Activated naive CD4-positive, alpha-beta T cell treated with anti-CD3 and anti-CD28 coated beads, Interleukin-2, amount 10 ng/mL, durations not matched to agents 7 days and 5 days (primary cell): ENCODE results near the gene TRPV3.
"Not testable (repeated sequence)": the region's sequence is repeated elsewhere in the genome, so short reads cannot be mapped to it uniquely, and the experiment has no call there.

Source experiments
- CTCF ChIA-PET: fragments of 350-600 bp; sonication (Branson Sonifier 250); formaldehyde crosslinking; loops from one replicate; lab custom pipeline; 2021; ENCODE audit warnings: antibody characterized with exemption; lab: Charles Lee
- DNase-seq: peaks from one replicate; pipeline ENCODE4 v3.0.0-alpha.2; 2020
- H3K27ac Mint-ChIP-seq: one replicate; pipeline ENCODE4 v1.8.0; 2021; ENCODE audit warnings: mild to moderate bottlenecking, moderate library complexity, mixed read lengths
- H3K27me3 Mint-ChIP-seq: one replicate; pipeline ENCODE4 v1.8.0; 2021; ENCODE audit warnings: mild to moderate bottlenecking, mixed read lengths
- H3K36me3 Mint-ChIP-seq: one replicate; pipeline ENCODE4 v1.8.0; 2021; ENCODE audit warnings: mixed read lengths
- H3K4me1 Mint-ChIP-seq: one replicate; pipeline ENCODE4 v1.8.0; 2021; ENCODE audit warnings: mixed read lengths
- H3K4me3 Mint-ChIP-seq: one replicate; pipeline ENCODE4 v1.8.0; 2021; ENCODE audit warnings: mild to moderate bottlenecking, moderate library complexity, mixed read lengths
- H3K9me3 Mint-ChIP-seq: one replicate; pipeline ENCODE4 v1.8.0; 2021; ENCODE audit warnings: mixed read lengths

Gene TRPV3

GRCh38 chr17:3589784-3590183 is 32.2 kb upstream of the TRPV3 start:
- Mint-ChIP-seq H3K4me3 (no peak overlapping the region), H3K4me1 (no peaks in the 10 kb centered on the region), H3K36me3 (peaks cover 6% of the 10 kb centered on the region), H3K9me3 (no peaks in the 10 kb centered on the region), H3K27ac (no peak overlapping the region), H3K27me3 (no peaks in the 10 kb centered on the region)
- DNase-seq = no peak
- CTCF ChIA-PET = no interaction called here

- CTCF ChIA-PET = no interaction called here
- Mint-ChIP-seq H3K36me3 (peaks cover 6% of the 10 kb centered on the region), H3K27me3 (no peaks in the 10 kb centered on the region), H3K4me1 (no peaks in the 10 kb centered on the region), H3K4me3 (no peak overlapping the region), H3K9me3 (no peaks in the 10 kb centered on the region), H3K27ac (no peak overlapping the region)
- DNase-seq = no peak
These were observed 28.2 kb upstream of the TRPV3 start for GRCh38 chr17:3585826-3586225.

DNA sequence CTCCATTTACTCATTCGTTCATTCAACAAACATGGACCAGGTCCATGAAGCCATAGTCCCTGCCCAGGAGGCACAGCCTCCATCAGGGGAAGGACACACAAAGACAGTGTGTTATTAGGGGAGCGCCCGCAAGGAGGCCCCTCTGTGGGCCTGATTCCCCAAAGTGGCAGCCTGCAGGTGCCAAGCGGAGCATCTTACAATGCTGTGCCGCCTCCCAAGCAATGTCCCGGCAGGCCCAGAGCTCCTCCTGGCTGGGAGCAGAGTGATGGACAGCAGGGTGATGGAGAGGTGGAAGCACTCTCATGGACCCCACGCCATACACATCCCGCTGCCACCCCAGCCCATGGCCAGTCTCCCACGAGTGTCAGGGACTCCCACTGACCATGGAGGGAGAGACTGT is 25.8 kb upstream of the TRPV3 start:
- Mint-ChIP-seq H3K27ac (no peak overlapping the region), H3K9me3 (no peaks in the 10 kb centered on the region), H3K4me3 (no peak overlapping the region), H3K4me1 (no peaks in the 10 kb centered on the region), H3K36me3 (peaks cover 2% of the 10 kb centered on the region), H3K27me3 (no peaks in the 10 kb centered on the region)
- CTCF ChIA-PET = interaction anchor here (0.6 kb wide), 1 partner anchor 92 kb away, joined by 3 read pairs; no protein-coding TSS in a partner anchor
- DNase-seq = no peak

- H3K9me3 Mint-ChIP-seq = no peaks in the 10 kb centered on the region
- H3K27ac Mint-ChIP-seq = no peak overlapping the region
- DNase-seq = no peak
- CTCF ChIA-PET = interaction anchor here (0.6 to 0.7 kb wide), 2 partner anchors 53 to 91 kb away, joined by 3 read pairs; partner anchors contain the start of genes CTNS and SHPK
- peaks cover 2% of the 10 kb centered on the region for H3K36me3 Mint-ChIP-seq
- no peaks in the 10 kb centered on the region for H3K4me1 Mint-ChIP-seq
- H3K4me3 Mint-ChIP-seq = no peak overlapping the region
- no peaks in the 10 kb centered on the region for H3K27me3 Mint-ChIP-seq
These were observed 25.3 kb upstream of the TRPV3 start for GRCh38 chr17:3582915-3583314.

GRCh38 chr17:3578667-3579066 is 21.1 kb upstream of the TRPV3 start:
- H3K9me3 Mint-ChIP-seq, H3K4me3 Mint-ChIP-seq, H3K4me1 Mint-ChIP-seq, H3K27me3 Mint-ChIP-seq, H3K27ac Mint-ChIP-seq, H3K36me3 Mint-ChIP-seq, CTCF ChIA-PET, DNase-seq: not testable (repeated sequence)

DNA sequence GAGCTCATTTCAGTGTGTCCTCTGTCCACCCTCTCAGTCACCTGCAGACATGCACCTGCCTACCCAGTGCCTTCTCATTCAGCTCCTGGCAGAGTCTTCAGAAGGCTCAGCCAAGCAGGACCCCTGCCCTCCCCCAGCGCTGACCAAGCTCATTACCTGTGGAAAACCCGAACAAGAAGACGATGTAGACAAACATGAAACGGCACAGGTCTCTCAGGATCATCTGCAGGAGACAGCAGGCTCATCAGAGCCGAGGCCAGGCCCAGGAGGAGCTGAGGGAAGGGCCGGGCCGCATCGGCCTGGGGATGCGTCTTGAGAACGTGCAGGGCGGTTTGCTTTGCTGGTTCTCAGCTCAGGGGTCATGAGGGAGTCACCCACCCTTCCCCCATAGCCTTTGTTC is 19.4 kb upstream of the TRPV3 start:
- peaks cover 2% of the 10 kb centered on the region for H3K36me3 Mint-ChIP-seq
- no peaks in the 10 kb centered on the region for H3K9me3 Mint-ChIP-seq
- no peaks in the 10 kb centered on the region for H3K27me3 Mint-ChIP-seq
- H3K27ac Mint-ChIP-seq = no peak overlapping the region
- no peak overlapping the region for H3K4me3 Mint-ChIP-seq
- no peak for DNase-seq
- CTCF ChIA-PET = interaction anchor here (1.0 kb wide), 1 partner anchor 25 kb away, joined by 3 read pairs; no protein-coding TSS in a partner anchor
- no peaks in the 10 kb centered on the region for H3K4me1 Mint-ChIP-seq

DNA sequence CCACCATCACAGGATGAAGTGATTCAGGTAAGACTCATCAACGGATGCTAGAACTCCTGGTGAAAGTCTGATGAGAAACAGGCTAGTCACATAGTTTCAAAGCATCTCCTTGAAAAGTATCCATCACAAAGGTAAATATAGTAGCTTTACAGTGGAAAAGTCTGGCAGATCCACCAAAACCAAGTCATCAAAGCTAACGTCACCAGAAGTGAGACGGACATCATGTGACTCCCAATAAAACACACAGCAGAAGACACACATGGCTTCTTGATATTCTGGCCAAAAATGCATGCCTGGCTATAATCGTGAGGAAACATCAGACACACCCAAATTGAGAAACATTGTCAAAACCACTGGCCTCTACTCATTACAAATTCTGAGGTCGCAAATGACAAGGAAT is 17.9 kb upstream of the TRPV3 start:
- no peak overlapping the region for H3K27ac Mint-ChIP-seq
- peaks cover 2% of the 10 kb centered on the region for H3K36me3 Mint-ChIP-seq
- no peaks in the 10 kb centered on the region for H3K9me3 Mint-ChIP-seq
- no peaks in the 10 kb centered on the region for H3K27me3 Mint-ChIP-seq
- no peak for DNase-seq
- no peaks in the 10 kb centered on the region for H3K4me1 Mint-ChIP-seq
- CTCF ChIA-PET = no interaction called here
- no peak overlapping the region for H3K4me3 Mint-ChIP-seq

- Mint-ChIP-seq H3K27me3 (no peaks in the 10 kb centered on the region), H3K36me3 (no peaks in the 10 kb centered on the region), H3K9me3 (no peaks in the 10 kb centered on the region), H3K4me1 (no peaks in the 10 kb centered on the region), H3K27ac (no peak overlapping the region), H3K4me3 (no peak overlapping the region)
- no peak for DNase-seq
- CTCF ChIA-PET = no interaction called here
These were observed 16.6 kb upstream of the TRPV3 start for GRCh38 chr17:3574231-3574630.

DNA sequence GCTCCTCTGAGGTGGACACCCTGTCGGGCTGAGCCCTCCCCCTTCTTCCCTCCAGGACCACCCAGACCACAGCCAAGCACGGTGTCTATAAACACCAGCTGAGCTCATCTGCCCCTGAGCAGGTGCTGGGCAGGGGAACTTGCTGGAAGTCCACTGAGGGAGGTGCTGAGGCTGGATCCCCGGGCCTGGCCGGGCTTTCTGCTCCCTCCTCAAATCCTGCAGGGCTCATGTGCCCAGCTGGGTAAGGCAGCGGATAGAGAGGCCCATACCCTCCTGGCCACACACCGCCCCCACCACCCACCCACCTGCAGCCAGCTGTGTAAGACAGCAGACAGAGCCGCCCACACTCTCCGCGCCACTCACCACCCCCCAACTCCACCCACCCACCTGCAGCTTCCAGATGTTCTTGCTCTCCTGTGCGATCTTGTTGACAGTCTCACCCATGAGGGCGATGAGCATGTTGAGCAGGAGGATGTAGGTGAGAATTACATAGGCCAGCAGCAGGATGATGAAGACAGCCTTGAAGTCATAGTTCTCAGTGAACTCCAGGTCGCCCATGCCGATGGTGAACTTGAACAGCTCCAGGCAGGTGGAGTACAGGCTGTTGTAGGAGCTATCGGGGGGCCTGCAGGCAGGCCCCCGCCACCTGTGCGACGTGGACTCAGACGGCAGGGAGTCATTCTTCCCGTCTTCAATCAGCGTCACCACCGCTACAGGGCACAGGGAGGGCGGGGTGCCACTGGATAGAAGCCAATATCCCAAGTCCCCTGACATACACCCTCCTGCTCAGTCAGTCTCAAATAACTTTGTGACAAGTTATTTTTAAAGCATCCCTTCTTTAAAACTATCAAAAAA is 15.9 kb upstream of the TRPV3 start:
- Mint-ChIP-seq H3K9me3 (no peaks in the 10 kb centered on the region), H3K4me3 (no peak overlapping the region), H3K36me3 (no peaks in the 10 kb centered on the region), H3K4me1 (no peaks in the 10 kb centered on the region), H3K27me3 (no peaks in the 10 kb centered on the region), H3K27ac (no peak overlapping the region)
- CTCF ChIA-PET = no interaction called here
- DNase-seq = no peak

DNA sequence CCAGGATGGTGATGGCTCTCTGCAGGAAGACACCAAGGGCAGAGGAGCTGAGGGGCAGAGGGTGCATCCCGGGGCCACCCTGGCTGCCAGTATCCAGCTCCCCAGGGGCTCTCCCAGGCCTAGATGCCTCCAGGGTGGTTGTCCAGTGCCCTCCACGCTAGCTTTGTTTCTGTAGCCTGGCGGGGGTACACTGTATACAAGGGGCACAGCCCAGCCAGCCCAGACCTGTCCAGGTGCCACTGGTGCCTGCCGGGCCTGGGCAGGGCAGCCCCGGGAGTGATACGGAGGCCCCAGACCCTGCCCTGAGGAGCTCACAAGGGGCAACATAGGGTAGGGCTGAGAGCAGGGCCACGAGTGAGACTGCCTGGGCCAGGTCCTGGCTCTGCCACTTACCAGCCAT is 14.6 kb upstream of the TRPV3 start:
- no peak overlapping the region for H3K4me3 Mint-ChIP-seq
- no peak for DNase-seq
- no peaks in the 10 kb centered on the region for H3K27me3 Mint-ChIP-seq
- CTCF ChIA-PET = no interaction called here
- H3K4me1 Mint-ChIP-seq = no peaks in the 10 kb centered on the region
- H3K9me3 Mint-ChIP-seq = no peaks in the 10 kb centered on the region
- H3K36me3 Mint-ChIP-seq = no peaks in the 10 kb centered on the region
- no peak overlapping the region for H3K27ac Mint-ChIP-seq

GRCh38 chr17:3571043-3571900 is 13.7 kb upstream of the TRPV3 start:
- no peaks in the 10 kb centered on the region for H3K4me1 Mint-ChIP-seq
- H3K27ac Mint-ChIP-seq = no peak overlapping the region
- CTCF ChIA-PET = no interaction called here
- no peaks in the 10 kb centered on the region for H3K36me3 Mint-ChIP-seq
- H3K27me3 Mint-ChIP-seq = no peaks in the 10 kb centered on the region
- DNase-seq = no peak
- H3K9me3 Mint-ChIP-seq = no peaks in the 10 kb centered on the region
- H3K4me3 Mint-ChIP-seq = no peak overlapping the region

DNA sequence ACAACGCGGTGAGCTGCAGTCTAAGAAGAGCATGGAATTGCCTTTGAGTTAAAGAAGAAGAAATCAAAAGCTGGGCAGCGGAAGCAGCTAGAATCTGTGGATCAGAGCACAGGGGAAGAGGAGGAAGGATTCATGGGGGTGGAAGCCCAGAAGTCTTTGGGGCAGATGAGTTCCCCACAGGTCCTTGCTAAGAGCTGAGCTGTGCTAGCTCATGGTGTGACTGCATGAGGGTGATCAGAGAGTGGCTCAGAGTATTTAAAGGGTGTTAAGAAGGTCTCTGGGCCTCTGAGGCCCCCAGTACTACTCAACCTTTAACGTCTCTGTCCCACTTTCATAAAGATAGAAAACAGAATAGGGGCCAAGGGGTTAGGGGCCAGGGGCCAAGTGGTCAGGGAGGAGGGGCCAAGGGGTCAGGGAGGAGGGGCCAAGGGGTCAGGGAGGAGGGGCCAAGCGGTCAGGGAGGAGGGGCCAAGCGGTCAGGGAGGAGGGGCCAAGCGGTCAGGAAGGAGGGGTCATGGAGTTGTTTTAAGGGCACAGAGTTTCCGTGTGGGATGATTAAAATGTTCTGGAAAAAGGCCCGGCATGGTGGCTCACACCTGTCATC is 12.0 kb upstream of the TRPV3 start:
- Mint-ChIP-seq H3K9me3 (no peaks in the 10 kb centered on the region), H3K27me3 (no peaks in the 10 kb centered on the region), H3K36me3 (no peaks in the 10 kb centered on the region), H3K4me3 (no peak overlapping the region), H3K27ac (no peak overlapping the region), H3K4me1 (no peaks in the 10 kb centered on the region)
- CTCF ChIA-PET = no interaction called here
- DNase-seq = no peak

DNA sequence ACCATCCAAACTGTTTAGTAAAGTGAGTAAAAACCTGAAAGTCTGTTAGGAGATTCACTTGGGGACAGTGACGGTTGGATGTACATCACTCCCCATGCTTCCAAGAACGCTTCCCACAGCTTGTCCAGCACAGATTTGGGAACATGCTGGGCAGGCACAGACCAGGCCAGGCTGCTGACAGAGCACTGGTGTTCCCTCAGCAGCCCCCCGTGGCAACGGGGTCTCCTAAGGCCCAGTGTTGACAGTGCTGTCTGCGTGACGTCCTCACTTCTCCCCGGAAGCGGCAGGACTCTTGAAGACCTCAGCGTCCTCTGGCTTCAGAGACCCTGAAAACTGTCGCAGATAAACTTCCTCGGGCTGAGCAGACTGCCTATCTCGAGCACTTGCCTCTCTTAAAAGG is 8.9 kb upstream of the TRPV3 start:
- Mint-ChIP-seq H3K36me3 (no peaks in the 10 kb centered on the region), H3K9me3 (no peaks in the 10 kb centered on the region), H3K4me1 (peaks cover 2% of the 10 kb centered on the region), H3K4me3 (no peak overlapping the region), H3K27me3 (no peaks in the 10 kb centered on the region), H3K27ac (no peak overlapping the region)
- no peak for DNase-seq
- CTCF ChIA-PET = no interaction called here

DNA sequence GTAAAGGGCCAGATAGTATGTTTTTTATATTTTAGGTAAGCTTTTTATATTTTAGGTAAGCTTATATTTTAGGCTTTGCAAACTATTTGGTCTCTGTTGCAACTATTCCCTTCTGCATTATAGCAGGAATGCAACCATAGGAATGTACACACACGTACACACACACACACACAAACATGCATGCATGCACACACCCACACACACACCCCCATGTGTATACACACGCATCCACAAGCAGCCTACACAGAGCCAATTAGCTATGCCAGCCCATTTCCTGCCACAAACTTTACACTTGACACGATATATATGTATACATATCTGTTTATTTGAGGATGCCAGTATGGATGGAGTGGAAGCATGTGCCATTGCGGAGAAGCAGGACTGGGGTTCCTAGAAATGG is 7.5 kb upstream of the TRPV3 start:
- no peaks in the 10 kb centered on the region for H3K36me3 Mint-ChIP-seq
- DNase-seq = no peak
- peaks cover 2% of the 10 kb centered on the region for H3K4me1 Mint-ChIP-seq
- no peak overlapping the region for H3K27ac Mint-ChIP-seq
- H3K9me3 Mint-ChIP-seq = no peaks in the 10 kb centered on the region
- CTCF ChIA-PET = no interaction called here
- H3K27me3 Mint-ChIP-seq = no peaks in the 10 kb centered on the region
- no peak overlapping the region for H3K4me3 Mint-ChIP-seq
